ENCODE measurements around the gene GPR160.

GPR160 gene

GRCh38 chr3:170044271-170044670, 6.5 kb downstream of the GPR160 start:
- no peak for TF ChIP-seq CTCF (conservative IDR thresholded peaks at IDR 0.05; ENCODE audit: low read depth, low read length)
- no peak overlapping the region for H3K4me3 ChIP-seq (ENCODE audit: low read depth, low read length)
- no peak for DNase-seq (ENCODE audit: low read depth)

GRCh38 chr3:170044795-170045244, 7.0 kb downstream of the GPR160 start:
- no peak for DNase-seq (ENCODE audit: low read depth)
- H3K4me3 ChIP-seq (ENCODE audit: low read depth, low read length): no peak overlapping the region
- no peak for TF ChIP-seq CTCF (conservative IDR thresholded peaks at IDR 0.05; ENCODE audit: low read depth, low read length)

GRCh38 chr3:170046269-170047132, 8.7 kb downstream of the GPR160 start:
- H3K4me3 ChIP-seq (ENCODE audit: low read depth, low read length): no peak overlapping the region
- DNase-seq (ENCODE audit: low read depth): no peak
- no peak for TF ChIP-seq CTCF (conservative IDR thresholded peaks at IDR 0.05; ENCODE audit: low read depth, low read length)

- no peak overlapping the region for H3K4me3 ChIP-seq (ENCODE audit: low read depth, low read length)
- no peak for TF ChIP-seq CTCF (conservative IDR thresholded peaks at IDR 0.05; ENCODE audit: low read depth, low read length)
- DNase-seq (ENCODE audit: low read depth): no peak
These were observed 9.3 kb downstream of the GPR160 start for GRCh38 chr3:170047133-170047404.

GRCh38 chr3:170049146-170050000, 11.6 kb downstream of the GPR160 start:
- no peak for TF ChIP-seq CTCF (conservative IDR thresholded peaks at IDR 0.05; ENCODE audit: low read depth, low read length)
- peak; percentile 38 for DNase-seq (ENCODE audit: low read depth)
- H3K4me3 ChIP-seq (ENCODE audit: low read depth, low read length): no peak overlapping the region

- no peak for TF ChIP-seq CTCF (conservative IDR thresholded peaks at IDR 0.05; ENCODE audit: low read depth, low read length)
- H3K4me3 ChIP-seq (ENCODE audit: low read depth, low read length): no peak overlapping the region
- DNase-seq (ENCODE audit: low read depth): no peak
These were observed 13.0 kb downstream of the GPR160 start for GRCh38 chr3:170050753-170051152.

Data from choroid plexus epithelial cell (primary cell).